CD14-positive monocyte (primary cell): Measurements from ENCODE around the gene MYO16. TPM values are rescaled to one million over a fixed set of nuclear protein-coding genes. Genes with fewer than 3 reads are reported as not detected.

Experiments
- DNase-seq, 3 donors: peaks; one replicate each; pipeline ENCODE4 v3.0.0-alpha.2; 2011 to 2022
- H2AFZ ChIP-seq: 2 replicates; pipeline ENCODE4 v1.6.0; 2012; ENCODE audit warnings: mild to moderate bottlenecking, low read depth, low read length, inconsistent platforms; ENCODE audit not compliant: insufficient read depth, poor library complexity, severe bottlenecking
- H3K27ac ChIP-seq, 2 donors: 1 replicate in 1 of 2; 2 replicates in 1 of 2; pipeline ENCODE4 v1.5.1; 2012 to 2013; ENCODE audit warnings: low read length in 2 of 2, control low read depth in 1 of 2, inconsistent platforms in 1 of 2, low read depth in 1 of 2, mild to moderate bottlenecking in 1 of 2
- H3K27me3 ChIP-seq, 2 donors: one replicate each; pipeline versions ENCODE4 v1.6.0 to v1.6.1; 2011 to 2013; ENCODE audit warnings: low read length in 2 of 2; ENCODE audit not compliant: control insufficient read depth in 2 of 2, insufficient read depth in 2 of 2
- H3K36me3 ChIP-seq, 2 donors: replicated peaks in 1 of 2; 1 replicate in 1 of 2; 2 replicates in 1 of 2; pipeline versions ENCODE4 v1.5.1 to v1.6.1; 2012 to 2013; ENCODE audit warnings: low read length in 2 of 2, control low read depth in 1 of 2, inconsistent platforms in 1 of 2, mild to moderate bottlenecking in 1 of 2; ENCODE audit not compliant: insufficient read depth in 2 of 2, control insufficient read depth in 1 of 2
- H3K4me1 ChIP-seq, 2 donors: 1 replicate in 1 of 2; 2 replicates in 1 of 2; pipeline versions ENCODE4 v1.5.1 to v1.6.1; 2012 to 2013; ENCODE audit warnings: low read length in 2 of 2, control low read depth in 1 of 2, inconsistent platforms in 1 of 2, mild to moderate bottlenecking in 1 of 2, moderate library complexity in 1 of 2; ENCODE audit not compliant: insufficient read depth in 2 of 2, control insufficient read depth in 1 of 2
- H3K4me2 ChIP-seq: replicated peaks from 2 replicates; pipeline ENCODE3; 2012; ENCODE audit warnings: low read length, moderate library complexity, mild to moderate bottlenecking; ENCODE audit not compliant: poor library complexity, severe bottlenecking; ENCODE audit errors: extremely low read depth
- H3K4me3 ChIP-seq, 3 experiments: fragments of 200-600 bp in 1 of 3; sonication (generic) in 1 of 3; replicated peaks in 1 of 3; 1 replicate in 2 of 3; 2 replicates in 1 of 3; pipeline ENCODE4 v1.5.1; 2011 to 2013; ENCODE audit warnings: low read length in 3 of 3, mild to moderate bottlenecking in 3 of 3, control low read depth in 2 of 3, low read depth in 2 of 3, inconsistent platforms in 1 of 3, moderate library complexity in 1 of 3
- H3K79me2 ChIP-seq: 2 replicates; pipeline ENCODE4 v1.6.0; 2012; ENCODE audit warnings: mild to moderate bottlenecking, control low read depth, inconsistent platforms, low read length, moderate library complexity; ENCODE audit not compliant: insufficient read depth
- H3K9ac ChIP-seq: 2 replicates; pipeline ENCODE4 v1.6.0; 2017; ENCODE audit warnings: low read length, mild to moderate bottlenecking; ENCODE audit not compliant: insufficient read depth, poor library complexity, severe bottlenecking
- H3K9me3 ChIP-seq, 2 donors: replicated peaks in 1 of 2; 1 replicate in 1 of 2; 2 replicates in 1 of 2; pipeline versions ENCODE4 v1.5.1 to v1.6.1; 2012 to 2013; ENCODE audit warnings: low read length in 2 of 2, control low read depth in 1 of 2; ENCODE audit not compliant: control insufficient read depth in 1 of 2, insufficient read depth in 1 of 2
- H4K20me1 ChIP-seq: 2 replicates; pipeline ENCODE4 v1.6.0; 2012; ENCODE audit warnings: mild to moderate bottlenecking, low read length, control low read depth, moderate library complexity; ENCODE audit not compliant: insufficient read depth
- H3K27ac Mint-ChIP-seq, 7 donors: one replicate each; pipeline ENCODE4 v1.8.0; 2020; ENCODE audit warnings: mild to moderate bottlenecking in 7 of 7, mixed read lengths in 7 of 7, moderate library complexity in 6 of 7, inconsistent platforms in 2 of 7
- H3K27me3 Mint-ChIP-seq, 3 donors: one replicate each; pipeline ENCODE4 v1.8.0; 2021 to 2022; ENCODE audit warnings: low read depth in 3 of 3, mild to moderate bottlenecking in 3 of 3, mixed read lengths in 3 of 3, moderate library complexity in 3 of 3, inconsistent platforms in 1 of 3
- H3K36me3 Mint-ChIP-seq, 2 donors: one replicate each; pipeline ENCODE4 v1.8.0; 2020; ENCODE audit warnings: mixed read lengths in 2 of 2, inconsistent platforms in 1 of 2, mild to moderate bottlenecking in 1 of 2
- H3K4me1 Mint-ChIP-seq: one replicate; pipeline ENCODE4 v1.8.0; 2020; ENCODE audit warnings: mild to moderate bottlenecking, mixed read lengths
- H3K4me3 Mint-ChIP-seq, 2 donors: one replicate each; pipeline ENCODE4 v1.8.0; 2020; ENCODE audit warnings: mild to moderate bottlenecking in 2 of 2, mixed read lengths in 2 of 2, moderate library complexity in 1 of 2
- H3K9me3 Mint-ChIP-seq, 7 donors: one replicate each; pipeline ENCODE4 v1.8.0; 2020 to 2022; ENCODE audit warnings: mixed read lengths in 7 of 7, mild to moderate bottlenecking in 6 of 7, moderate library complexity in 6 of 7, inconsistent platforms in 2 of 7
- WGBS: methylation state at CpG from one replicate; pipeline ENCODE4 v1.1.5; 2013; ENCODE audit warnings: missing lambda C conversion rate; ENCODE audit not compliant: insufficient coverage; 5-methylcytosine and 5-hydroxymethylcytosine counted together
- intact Hi-C, 2 donors: fragments of 100-400 bp; cut with micrococcal nuclease; formaldehyde crosslinking; loops; one replicate each; pipeline versions ENCODE4 v1.15.0 to v1.15.1; 2023
- polyA plus RNA-seq, 3 donors: library from polyadenylated mRNA; depleted of rRNA in 1 of 3; unstranded in 2 of 3; stranded (reverse) in 1 of 3; fragments of 300-500 nt in 2 of 3; fragments of >200 nt in 1 of 3; fragmentation: Illumina TruSeq in 2 of 3; gene quantifications; 1 replicate in 2 of 3; 2 replicates in 1 of 3; pipeline ENCODE4 v1.2.3, GENCODE V29; 2012 to 2021
- TF ChIP-seq, protein P1 (sequence below): fragments of 200-600 bp; IDR thresholded peaks from one replicate; pipeline ENCODE4 v1.8.0; 2022; ENCODE audit warnings: antibody characterized with exemption, mild to moderate bottlenecking

The MYO16 gene
- polyA plus RNA-seq, 3 donors, result not detected

DNA sequence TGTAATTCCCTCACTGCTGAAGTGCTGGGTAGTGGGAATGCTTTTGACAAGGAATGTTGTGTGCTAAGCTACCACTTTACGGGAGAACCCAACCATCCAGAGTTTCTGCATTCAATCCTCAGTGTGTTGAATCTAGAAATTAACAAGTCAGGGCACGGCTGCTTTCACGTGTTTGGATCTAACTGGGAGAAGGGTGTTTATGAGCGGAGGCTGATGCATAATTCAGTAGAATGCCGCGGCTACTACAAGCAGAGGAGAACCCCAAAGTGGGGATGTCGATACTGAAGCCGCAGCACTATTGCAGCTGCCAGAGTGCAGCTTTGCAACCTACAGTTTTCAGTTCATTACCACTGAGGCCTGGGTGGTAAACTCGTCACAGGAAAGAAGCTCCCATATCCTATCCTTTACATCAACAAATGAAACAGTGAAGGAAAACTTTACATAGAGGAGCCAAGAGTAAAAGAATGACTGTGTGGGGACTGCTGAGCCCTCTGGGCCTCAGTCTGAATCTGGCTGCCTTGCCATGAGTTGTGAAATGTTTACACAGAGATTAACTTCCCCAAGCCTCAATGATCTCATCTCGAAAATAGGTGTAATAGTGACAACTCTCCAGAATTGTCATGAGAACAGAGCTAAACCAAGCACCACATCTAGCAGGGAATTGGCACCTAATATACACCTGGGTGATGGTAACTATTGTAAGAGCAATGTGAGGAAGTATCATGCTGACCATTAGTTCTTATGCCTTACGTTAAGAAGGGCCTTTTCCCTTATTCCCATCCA lies 531.7 kb downstream of the MYO16 start:
- Mint-ChIP-seq H3K9me3 (no peaks in the 10 kb centered on the region), H3K4me1 (peaks cover 22% of the 10 kb centered on the region), H3K36me3 (no peaks in the 10 kb centered on the region), H3K27me3 (peaks cover 11 to 13% (median 12%) of the 10 kb centered on the region in 3 donors), H3K4me3 (no peak overlapping the region), H3K27ac (peak overlapping the region in 2 of 7 donors; percentile 6 to 67)
- Histone ChIP-seq H3K4me1 (peaks cover 13 to 14% of the 10 kb centered on the region in 2 donors), H3K4me3 (no peak overlapping the region), H3K4me2 (no peak overlapping the region), H3K36me3 (no peaks in the 10 kb centered on the region), H4K20me1 (no peaks in the 10 kb centered on the region), H2AFZ (no peak overlapping the region), H3K79me2 (no peaks in the 10 kb centered on the region), H3K27ac (no peak overlapping the region), H3K9ac (no peak overlapping the region), H3K27me3 (no peaks in the 10 kb centered on the region), H3K9me3 (no peaks in the 10 kb centered on the region)
- TF ChIP-seq, protein P1, sequence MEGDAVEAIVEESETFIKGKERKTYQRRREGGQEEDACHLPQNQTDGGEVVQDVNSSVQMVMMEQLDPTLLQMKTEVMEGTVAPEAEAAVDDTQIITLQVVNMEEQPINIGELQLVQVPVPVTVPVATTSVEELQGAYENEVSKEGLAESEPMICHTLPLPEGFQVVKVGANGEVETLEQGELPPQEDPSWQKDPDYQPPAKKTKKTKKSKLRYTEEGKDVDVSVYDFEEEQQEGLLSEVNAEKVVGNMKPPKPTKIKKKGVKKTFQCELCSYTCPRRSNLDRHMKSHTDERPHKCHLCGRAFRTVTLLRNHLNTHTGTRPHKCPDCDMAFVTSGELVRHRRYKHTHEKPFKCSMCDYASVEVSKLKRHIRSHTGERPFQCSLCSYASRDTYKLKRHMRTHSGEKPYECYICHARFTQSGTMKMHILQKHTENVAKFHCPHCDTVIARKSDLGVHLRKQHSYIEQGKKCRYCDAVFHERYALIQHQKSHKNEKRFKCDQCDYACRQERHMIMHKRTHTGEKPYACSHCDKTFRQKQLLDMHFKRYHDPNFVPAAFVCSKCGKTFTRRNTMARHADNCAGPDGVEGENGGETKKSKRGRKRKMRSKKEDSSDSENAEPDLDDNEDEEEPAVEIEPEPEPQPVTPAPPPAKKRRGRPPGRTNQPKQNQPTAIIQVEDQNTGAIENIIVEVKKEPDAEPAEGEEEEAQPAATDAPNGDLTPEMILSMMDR, result no peak
- intact Hi-C loops, result loop anchor here in 1 of 2 donors (10.0 kb wide), 1 partner anchor 624 kb away; the partner anchor contains the start of gene IRS2
- WGBS, result 95% methylated on average over 7 of the region's 11 CpGs
- DNase-seq, result peak in 2 of 3 donors; percentile 3 to 19

DNA sequence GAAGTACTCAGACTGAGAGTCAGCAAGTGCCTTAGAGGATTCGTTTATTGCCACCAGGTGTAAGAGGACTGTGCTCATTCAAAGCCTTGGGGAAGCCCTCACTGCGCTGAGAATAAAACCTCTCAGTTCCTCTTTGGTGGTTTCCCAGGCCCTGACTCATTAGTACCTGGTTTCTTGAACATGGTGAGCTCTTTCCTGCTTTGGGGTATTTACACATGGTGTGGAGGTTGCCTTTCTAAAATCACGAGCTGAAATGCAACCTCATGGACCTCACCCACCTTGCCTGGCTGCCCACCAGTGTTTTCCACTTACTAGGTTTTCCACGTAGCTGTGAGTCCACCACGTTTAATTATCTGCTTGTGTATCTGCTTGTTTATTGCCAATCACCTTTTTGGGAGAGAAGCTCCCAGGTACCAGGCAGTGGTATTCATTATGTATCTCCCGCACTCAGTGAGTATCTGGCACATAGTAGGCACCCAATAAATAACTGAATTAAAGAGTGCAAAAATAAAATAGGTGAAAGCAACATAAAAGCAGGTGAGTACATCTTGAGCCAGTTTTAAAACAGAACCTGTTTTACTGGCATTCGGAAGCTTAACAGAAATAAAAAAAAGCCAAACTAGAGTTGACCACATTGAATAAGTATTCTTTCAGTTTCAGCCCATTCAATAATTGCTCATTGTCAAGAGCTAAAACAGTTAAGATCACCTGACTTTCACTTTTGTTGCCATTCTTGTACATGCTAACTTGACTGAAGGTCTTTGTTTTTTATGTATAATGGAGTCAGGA lies 533.0 kb downstream of the MYO16 start:
- no peak overlapping the region for H3K4me3 ChIP-seq
- H3K4me2 ChIP-seq, result peak overlapping the region; percentile 24
- peak; percentile 70 to 91 (median 84) for DNase-seq
- 13% methylated on average over 4 of the region's 7 CpGs for WGBS
- H3K9me3 ChIP-seq, result no peaks in the 10 kb centered on the region
- H2AFZ ChIP-seq, result no peak overlapping the region
- no peaks in the 10 kb centered on the region for H3K36me3 ChIP-seq
- H3K79me2 ChIP-seq, result no peaks in the 10 kb centered on the region
- H3K4me1 ChIP-seq, result peaks cover 13 to 14% of the 10 kb centered on the region in 2 donors
- peak overlapping the region in 2 of 7 donors; percentile 3 to 25 for H3K27ac Mint-ChIP-seq
- H3K4me3 Mint-ChIP-seq, result peak overlapping the region in 1 of 2 donors; percentile 31
- peaks cover 5 to 9% (median 5%) of the 10 kb centered on the region in 3 donors for H3K27me3 Mint-ChIP-seq
- no peaks in the 10 kb centered on the region for H4K20me1 ChIP-seq
- intact Hi-C loops, result loop anchor here in 1 of 2 donors (10.0 kb wide), 1 partner anchor 622 kb away; the partner anchor contains the start of gene IRS2
- H3K27ac ChIP-seq, result no peak overlapping the region
- H3K9me3 Mint-ChIP-seq, result no peaks in the 10 kb centered on the region
- H3K9ac ChIP-seq, result no peak overlapping the region
- no peaks in the 10 kb centered on the region for H3K36me3 Mint-ChIP-seq
- TF ChIP-seq, protein P1, result no peak
- H3K27me3 ChIP-seq, result no peaks in the 10 kb centered on the region
- H3K4me1 Mint-ChIP-seq, result peaks cover 22% of the 10 kb centered on the region
